WTC11 (cell line): ENCODE data around the gene PRKAR1B.

Source experiments
- CREB1 ChIP-seq: sonication (generic); formaldehyde crosslinking; IDR thresholded peaks from 2 replicates; pipeline ENCODE4 v1.8.0; 2023; ENCODE audit warnings: mild to moderate bottlenecking, missing genetic modification reagents
- CTCF ChIP-seq: fragments of 200-600 bp; IDR thresholded peaks from 2 replicates; pipeline ENCODE4 v1.8.0; 2022; ENCODE audit warnings: antibody characterized with exemption
- MAX ChIP-seq: sonication (generic); formaldehyde crosslinking; IDR thresholded peaks from 2 replicates; pipeline ENCODE4 v1.8.0; 2022; ENCODE audit warnings: mild to moderate bottlenecking, missing genetic modification reagents
- SP1 ChIP-seq: sonication (generic); formaldehyde crosslinking; conservative IDR thresholded peaks from 2 replicates; pipeline ENCODE4 v1.8.1; 2022; ENCODE audit warnings: missing genetic modification reagents
- TEAD4 ChIP-seq: sonication (generic); formaldehyde crosslinking; IDR thresholded peaks from 2 replicates; pipeline ENCODE4 v1.8.0; 2022; ENCODE audit warnings: mild to moderate bottlenecking, missing genetic modification reagents

- TF ChIP-seq CTCF = no peak
- no peak for TF ChIP-seq TEAD4 (CRISPR knock-in tag)
- no peak for TF ChIP-seq CREB1 (CRISPR knock-in tag)
- no peak for TF ChIP-seq SP1 (CRISPR knock-in tag)
- no peak for TF ChIP-seq MAX (CRISPR knock-in tag)
Measured at GRCh38 chr7:500521-501420, 226.3 kb downstream of the PRKAR1B start.
